HG02571 (cell line): ENCODE data around the gene DHRS13.
A peak's percentile ranks its signal among the peaks of the same experiment; 100 is the strongest.

Experiments used
- ATAC-seq: cut with Tn5 transposase; IDR thresholded peaks from one replicate; pipeline ENCODE4 v1.9.1; 2021; ENCODE audit warnings: mild to moderate bottlenecking, moderate library complexity; ENCODE audit not compliant: unreplicated experiment

The DHRS13 gene, protein sequence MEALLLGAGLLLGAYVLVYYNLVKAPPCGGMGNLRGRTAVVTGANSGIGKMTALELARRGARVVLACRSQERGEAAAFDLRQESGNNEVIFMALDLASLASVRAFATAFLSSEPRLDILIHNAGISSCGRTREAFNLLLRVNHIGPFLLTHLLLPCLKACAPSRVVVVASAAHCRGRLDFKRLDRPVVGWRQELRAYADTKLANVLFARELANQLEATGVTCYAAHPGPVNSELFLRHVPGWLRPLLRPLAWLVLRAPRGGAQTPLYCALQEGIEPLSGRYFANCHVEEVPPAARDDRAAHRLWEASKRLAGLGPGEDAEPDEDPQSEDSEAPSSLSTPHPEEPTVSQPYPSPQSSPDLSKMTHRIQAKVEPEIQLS

DNA sequence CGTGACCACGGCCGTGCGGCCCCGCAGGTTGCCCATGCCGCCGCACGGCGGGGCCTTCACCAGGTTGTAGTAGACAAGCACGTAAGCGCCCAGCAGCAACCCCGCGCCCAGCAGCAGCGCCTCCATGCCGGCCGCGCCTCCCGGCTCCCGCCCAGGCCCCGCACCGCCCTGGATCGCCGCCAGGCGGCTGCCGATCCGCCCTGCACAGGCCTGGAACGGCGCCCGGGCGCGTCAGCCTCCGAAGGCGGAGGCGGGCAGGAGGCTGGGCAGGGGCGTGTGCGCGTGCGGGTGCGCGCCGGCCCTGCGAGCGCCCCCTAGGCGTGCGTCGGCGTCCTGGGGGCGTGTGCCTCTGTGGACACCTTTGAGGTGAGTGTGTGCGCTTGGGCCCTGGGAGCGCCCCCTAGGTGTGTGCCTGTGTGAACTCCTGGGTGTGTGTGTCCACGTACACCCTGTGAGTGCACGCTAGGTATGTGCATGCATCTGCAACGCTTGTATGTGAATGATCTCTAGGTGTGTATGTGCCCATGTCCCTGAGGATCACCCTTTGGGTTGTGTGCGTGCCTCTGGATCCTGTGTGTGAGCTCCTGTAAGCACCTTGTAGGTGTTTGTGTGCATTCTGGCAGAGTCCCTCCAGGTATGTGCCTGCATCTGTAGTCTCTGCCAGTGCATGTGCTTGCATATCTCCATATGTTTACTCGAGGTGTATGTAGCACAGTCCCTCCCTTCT lies at the start of gene DHRS13:
Gene DHRS13 (minus strand): TSS at position 261 of the 727 bp plus-strand sequence. CDS start 135 bp downstream, at position 126.
- peak; percentile 88 for ATAC-seq

DNA sequence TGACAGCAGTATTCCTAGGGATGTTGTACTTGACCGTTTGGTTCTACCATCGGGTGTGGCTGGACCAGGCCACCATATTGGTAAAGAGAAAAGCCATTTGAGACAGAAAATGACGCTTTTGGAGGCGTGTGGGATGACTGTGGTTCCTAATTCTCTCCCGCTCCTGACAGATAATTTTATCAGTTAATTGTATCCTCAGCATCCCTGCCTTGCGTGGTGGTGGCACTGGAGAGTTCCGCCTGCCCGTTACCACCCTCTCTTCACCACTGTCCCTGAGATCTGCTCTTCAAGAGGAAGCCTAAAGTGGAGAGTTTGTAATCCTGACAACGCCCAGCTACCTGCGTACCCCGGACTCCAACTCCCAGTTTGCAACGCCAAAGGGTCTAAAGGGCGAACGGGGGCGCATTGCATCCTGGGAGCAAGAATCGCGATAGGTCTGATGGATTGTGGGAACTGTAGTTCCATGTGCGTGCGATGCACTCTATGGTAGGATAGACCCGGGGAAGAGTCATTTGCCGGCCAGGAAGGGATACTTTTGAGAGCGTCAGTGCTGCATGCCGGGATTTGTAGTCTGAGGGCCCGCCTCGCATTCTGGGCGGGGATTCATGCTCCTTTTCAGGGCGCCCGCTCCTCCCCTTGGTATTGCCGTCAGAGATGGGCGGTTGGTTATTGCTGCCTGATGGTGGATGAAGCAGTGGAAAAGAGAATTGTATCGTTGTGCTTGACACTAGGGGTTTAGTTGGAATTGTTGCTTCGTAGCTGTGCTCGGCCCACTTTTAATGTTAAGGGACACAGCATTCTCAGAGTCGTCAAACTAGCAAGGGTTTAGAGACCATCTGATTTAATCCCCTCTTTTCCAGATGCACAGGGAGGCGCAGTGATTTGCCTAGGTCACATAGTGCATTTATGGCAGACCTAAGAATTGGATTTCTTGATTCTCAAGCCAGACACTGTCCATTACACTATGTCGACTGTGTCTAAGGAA lies 49.4 kb upstream of the DHRS13 start:
- ATAC-seq: peak; percentile 52

DNA sequence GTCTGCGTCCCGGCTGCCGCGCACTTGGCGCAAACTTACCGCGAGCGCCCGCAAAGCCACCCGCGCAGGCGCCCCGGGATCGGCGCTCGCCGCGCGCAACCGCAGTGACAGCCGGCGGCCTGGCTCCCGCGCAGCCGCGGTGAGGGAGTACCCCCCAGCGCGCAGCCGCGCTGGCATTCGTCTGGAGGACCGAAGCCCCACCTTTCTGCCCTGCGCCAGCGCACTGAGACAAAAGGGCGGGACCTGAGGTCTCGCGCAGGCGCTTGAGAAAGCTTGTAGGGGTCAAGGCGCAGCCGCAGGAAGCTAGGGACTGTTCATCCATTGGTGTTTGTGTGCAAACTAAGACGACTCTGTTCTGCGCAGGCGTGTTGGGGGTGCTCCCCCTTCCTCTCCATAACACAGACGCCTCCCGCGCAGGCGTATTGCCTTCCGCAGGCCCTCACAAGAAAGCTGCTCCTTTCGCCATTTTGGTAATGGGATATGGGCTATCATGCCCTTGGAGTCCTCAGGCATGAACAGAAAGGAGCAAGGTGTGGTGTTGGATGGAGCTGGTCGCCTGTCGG lies 48.6 kb upstream of the DHRS13 start, which contains the start of gene PHF12:
Gene PHF12 (minus strand): TSS at position 91 of the 563 bp plus-strand sequence. CDS start 558 bp downstream, outside the sequence.
- ATAC-seq: peak; percentile 57

DNA sequence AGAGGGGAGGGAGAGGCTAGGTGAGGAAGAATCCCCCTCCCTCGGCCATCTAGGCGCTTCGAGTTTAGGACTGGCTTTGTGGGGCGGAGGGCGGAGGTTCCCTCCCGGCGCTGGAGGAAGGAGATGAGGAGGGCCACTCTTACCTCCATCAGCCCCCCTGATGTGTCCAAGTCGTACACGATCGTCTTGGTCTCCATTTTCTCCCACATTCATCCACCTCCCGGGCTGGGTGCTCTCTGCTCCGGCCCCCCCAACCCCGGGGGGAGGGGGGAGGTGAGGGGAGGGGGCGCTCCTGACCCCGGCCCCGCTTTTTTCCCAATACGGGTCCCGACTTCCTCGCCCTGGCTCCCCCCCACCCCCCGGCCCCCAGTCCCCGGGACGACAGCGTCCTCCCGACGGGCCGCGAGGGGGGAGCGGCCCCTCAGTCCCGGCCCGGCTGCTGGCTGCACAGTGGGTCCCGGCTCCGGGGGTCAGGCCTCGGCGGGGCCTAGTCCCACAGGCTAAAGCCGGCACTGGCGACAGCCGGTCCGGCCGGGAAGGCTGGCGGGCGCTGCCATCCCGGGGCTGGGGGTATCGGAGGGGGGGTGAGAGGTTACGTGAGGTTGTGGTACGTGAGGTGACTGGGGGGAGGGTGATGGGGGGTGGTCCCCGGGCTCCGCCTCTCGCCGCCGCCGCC lies 48.0 kb upstream of the DHRS13 start:
- ATAC-seq: no peak

DNA sequence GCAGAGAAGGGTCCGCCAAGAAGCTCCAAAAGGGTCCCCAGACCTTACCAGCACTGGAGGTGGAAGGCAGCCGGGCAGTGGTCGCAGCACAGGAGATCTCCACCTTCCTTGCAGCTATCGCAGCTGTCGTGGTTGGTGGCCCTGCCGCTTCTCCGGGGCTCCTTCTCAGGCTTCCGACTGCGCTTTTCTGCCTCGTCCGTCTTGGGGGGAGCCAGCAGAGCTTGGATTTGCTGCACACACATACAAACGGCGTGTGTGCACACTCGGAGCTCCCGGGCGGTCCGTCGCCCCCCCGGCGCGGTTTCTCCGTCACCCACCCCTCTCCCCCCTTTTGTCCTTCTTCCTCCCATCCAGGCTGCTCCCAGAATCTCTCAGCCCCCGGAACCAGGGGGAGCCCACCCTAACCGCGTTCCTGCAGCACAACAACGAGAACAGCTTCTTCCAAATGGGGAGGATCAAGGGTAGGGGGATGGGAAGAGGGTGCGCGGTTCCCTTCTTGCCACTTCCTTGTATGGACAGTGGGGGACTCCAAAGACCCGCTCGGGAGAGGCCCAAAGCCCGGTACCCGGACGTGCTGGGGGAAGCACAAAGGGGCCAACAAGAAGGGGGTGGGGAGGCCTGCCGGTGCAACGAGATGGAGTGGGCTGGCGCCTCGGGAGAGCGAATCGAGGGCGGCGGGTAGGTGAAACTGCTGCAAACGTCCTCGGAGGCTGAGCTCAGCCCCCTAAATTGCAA lies 47.3 kb upstream of the DHRS13 start:
- no peak for ATAC-seq

DNA sequence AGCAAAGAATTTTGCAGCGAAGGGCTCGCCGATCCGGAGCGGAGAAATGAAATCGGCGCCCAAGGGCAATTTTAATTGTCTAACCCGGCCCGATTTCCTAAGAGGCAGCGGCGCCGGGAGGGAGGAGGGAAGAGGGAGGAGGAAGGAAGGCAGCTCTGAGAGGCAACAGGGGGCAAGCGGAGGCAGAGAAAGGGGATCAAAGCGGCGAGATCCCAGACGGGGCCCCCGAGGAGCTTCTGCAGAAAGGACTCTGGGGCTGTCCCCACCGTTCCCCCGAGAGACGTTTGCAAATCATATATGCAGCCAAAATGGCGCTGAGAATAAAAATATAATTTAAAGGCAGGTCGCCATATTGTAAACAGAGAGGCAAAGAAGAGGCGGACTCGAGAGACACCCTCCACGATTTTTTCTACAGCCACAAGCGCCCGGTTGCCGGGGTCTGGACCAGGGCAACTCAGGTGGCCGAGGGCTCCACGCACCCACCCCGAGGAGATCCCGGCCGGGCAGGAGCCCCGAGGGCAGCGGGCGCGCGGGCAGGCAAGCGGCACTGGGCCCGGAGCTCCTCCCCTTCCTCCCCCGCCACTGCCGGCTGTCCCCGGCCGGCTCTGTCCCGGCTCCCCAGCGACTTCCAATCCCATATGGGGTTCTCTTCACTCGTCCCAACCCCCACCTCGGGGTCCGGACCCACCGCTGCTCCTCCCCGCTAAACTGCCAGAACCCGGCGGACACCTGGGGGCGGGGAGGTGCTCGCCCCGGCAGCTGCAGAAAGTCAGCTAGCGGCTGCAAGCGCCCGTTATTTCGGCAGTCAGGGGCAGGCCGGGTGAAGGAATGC lies 46.5 kb upstream of the DHRS13 start:
- no peak for ATAC-seq

DNA sequence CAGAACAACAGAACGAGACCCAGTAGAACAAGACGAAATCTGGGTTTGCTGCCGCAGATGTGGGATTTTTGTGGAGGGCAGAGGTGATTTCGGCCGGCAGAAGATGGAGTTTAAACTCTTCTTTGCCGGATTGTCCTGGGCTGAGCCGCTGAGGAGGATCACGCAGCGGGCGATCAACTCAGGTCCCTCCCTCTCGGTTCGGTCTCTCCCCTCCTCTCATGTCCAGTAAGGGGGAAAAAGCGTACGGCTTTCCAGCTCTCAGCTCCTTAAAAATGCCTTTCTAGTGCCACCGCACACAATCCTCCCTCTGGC lies 46.0 kb upstream of the DHRS13 start:
- ATAC-seq: no peak

DNA sequence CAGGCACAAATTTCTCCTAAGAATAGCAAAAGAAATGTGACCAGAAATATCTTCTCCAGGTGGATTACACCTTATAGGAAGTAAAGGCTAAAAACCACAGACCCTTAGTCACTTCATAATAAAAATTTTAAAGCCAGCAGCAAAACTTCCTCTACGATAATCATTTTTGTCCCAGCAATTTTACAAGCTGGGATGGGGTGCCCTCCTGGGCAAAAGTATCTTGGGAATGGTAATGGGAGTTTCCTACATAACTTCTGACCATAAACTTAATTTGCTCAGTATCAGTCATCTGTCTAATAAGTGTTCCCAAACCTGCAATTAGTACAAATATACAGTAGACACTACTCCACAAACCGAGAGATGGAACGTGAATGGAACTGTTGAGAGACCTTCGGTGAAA lies 45.5 kb upstream of the DHRS13 start:
- no peak for ATAC-seq

DNA sequence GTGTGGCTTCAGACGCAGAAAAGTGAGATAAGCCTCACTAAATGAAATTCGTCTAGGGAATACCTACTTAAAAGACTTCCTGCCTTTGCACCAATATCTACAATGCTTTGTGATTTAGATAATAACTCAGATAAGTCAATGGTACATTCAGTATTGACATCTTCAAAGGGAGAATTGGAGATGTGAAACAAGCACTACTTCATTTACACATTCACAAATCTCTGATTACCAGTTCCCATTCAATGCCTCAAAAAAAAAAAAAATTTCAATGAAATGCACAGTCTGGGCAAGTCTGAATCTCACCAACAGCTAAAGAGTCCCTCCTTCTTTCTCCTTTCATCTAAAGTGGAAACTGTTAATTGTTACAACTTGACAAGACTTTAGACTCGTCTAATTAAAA lies 44.8 kb upstream of the DHRS13 start:
- ATAC-seq: no peak

DNA sequence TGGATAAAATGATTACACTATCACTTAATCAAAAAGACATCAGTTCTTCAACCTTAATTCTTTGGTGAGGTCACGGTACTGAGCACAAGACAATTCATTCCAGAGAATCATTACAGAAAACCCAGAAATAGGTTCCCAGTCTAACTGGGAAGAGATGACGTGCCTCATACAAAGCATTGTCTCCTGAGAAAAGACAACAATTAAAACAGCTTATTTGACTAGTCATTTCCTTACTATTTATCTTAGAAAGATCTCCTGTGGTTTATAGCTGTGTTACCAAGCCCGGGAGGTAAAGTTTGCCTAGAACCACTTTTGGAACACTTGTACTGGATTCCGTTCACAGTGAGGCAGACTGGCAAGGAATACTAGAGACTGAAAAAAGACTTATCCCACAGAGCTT lies 43.4 kb upstream of the DHRS13 start:
- no peak for ATAC-seq

DNA sequence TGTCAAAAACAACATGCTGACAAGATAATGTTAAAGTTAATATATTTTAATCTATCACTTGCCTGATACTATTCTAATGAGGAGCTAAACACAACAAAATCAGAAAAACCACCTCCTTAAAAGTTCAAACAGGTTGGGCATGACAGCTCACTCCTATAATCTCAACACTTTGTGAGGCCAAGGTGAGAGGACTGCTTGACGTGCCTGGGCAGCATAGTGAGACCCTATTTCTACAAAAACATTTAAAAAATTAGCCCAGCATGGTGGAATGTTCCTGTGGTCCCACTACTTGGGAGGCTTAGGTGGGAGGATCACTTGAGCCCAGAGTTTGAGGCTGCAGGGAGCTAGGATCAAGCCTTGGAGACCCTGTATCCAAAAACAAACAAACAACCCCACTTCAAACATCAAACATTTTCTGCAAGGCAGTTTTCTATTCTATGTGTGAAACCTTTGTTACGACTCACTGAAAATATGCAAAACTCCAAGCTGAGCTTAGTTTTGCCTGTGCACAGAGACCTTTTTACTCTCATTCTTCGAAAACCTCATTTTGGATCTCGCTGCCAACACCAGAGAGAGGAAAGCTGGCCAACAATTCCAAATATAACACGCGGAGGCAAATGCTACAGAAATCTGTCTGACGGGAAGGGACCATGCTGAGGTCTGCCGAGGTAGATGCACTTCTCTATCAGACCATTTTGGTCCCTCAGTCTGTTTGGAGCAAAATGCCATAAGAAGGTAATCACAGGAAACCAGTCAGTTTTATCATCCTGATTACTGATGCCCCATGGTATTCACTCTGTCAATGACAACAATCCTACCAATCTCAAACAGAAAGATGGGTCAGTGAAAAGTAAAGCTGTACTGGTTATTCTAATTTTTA lies 42.2 kb upstream of the DHRS13 start:
- no peak for ATAC-seq

DNA sequence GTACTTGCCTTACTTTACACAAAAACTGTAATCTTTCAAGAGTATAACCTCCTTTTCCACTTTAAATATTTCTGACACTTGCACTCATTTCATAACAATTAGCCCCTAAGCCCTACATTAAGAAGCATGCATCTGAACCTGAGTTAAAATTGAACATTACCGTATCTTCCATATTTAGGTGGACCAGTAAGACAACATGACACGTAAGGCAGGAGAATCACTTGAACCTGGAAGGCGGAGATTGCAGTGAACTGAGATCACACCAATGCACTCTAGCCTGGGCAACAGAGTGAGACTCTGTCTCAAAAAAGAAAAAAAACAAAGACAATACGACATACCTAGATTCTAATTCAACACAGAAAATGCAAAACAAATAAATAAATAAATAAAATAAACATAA lies 41.5 kb upstream of the DHRS13 start:
- ATAC-seq: no peak

DNA sequence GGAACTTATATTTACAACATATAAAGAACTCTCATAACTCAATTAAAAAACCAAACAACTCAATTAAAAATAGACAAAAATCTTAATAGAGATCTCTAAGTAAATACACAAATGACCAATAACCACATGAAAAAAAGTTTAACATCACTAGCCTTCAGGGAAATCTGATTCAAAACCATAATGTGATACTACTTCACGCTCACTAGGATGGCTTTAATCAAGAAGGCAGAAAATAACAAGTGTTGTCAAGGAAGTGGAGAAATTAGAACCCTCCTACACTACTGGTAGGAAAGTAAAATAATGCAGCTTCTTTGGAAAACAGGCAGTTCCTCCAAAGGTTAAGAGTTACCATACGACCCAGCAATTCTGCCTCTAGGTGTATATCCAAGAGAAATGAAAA lies 40.0 kb upstream of the DHRS13 start:
- no peak for ATAC-seq

DNA sequence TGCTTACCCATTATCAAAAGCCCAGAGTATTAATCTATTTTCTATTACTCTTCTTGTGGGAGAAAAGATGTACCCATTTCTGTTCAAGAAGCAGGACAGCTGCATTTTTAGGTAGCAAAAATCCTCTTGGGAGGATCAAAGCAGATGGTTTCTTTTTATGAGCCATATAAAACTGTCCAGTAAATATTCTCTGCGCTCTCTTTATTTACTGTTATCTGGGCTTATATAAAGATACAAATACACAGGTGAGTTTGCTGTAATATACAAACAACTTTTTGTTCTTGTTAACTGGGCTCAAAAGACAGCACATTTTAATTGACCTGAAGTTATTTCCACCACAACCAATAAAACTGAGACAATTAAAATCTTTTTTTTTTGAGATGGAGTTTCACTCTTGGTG lies 38.4 kb upstream of the DHRS13 start:
- no peak for ATAC-seq

DNA sequence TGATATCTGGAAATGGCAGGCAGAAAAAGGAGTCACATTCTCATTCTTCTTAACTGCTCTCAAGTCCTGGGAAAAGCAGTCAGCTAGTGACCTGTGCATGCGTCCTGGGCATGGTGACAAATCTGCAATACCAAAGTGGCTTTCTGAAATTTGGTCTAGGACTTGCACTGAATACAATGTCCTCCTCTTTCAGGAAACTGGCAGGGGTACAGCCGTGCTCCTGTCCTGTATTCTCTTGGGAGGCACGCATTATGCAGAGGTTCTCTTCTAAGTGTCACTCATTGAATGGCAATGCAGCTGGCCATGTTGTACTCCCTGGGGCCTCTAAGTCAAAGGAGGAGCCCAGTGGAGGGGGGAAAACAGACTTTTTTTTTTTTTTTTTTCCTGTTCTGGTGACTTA lies 37.8 kb upstream of the DHRS13 start:
- no peak for ATAC-seq

DNA sequence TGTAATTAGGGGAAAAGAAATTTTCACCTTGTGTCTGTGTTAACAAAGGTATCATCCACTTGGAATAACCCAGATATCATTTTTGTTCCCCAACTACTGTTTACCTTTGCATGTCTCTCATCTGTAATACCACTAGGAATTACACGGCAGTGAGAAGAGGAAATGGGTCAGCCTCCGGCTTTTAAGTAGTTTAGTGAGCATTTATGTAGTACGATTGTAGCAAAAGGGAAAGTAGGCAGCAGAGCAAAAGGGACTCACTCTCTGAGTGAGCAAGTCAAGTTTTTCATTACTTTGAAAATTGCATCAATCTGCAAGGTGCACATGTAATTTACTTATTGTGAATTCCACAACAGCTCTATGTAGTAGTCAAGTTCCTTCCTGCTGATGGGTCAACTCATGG lies 37.3 kb upstream of the DHRS13 start:
- ATAC-seq: no peak

DNA sequence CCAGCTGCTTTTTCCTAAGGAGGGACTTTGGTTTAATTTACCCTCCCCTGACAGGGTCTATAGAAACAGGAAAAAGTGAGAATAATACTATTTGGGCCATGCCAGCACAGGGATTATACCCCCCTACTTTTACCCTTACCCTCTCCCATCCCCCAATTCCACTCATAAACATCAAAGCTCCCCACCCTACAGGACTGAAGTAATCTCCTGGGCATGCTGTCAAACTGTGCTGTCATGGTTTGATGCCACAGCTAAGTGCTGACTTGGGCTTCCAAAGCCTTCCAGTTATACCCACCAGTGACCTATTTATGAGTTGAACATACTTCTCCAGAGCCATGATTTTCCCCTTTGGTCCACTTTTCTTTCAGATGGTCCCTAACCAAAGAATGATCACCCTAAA lies 35.7 kb upstream of the DHRS13 start:
- ATAC-seq: no peak
